Ecto neural progenitor cell (in vitro differentiated cells): ENCODE measurements around the gene TRIM59.
"Not testable (repeated sequence)": the region's sequence is repeated elsewhere in the genome, so short reads cannot be mapped to it uniquely, and the experiment has no call there.

Experiments
- DNase-seq: peaks from one replicate; pipeline ENCODE4 v3.0.0-alpha.2; 2018; ENCODE audit warnings: low spot score

The TRIM59 gene

GRCh38 chr3:160455846-160456245 is 6.3 kb upstream of the TRIM59 start:
- DNase-seq = no peak

GRCh38 chr3:160454995-160455394 is 5.4 kb upstream of the TRIM59 start:
- DNase-seq = no peak

DNA sequence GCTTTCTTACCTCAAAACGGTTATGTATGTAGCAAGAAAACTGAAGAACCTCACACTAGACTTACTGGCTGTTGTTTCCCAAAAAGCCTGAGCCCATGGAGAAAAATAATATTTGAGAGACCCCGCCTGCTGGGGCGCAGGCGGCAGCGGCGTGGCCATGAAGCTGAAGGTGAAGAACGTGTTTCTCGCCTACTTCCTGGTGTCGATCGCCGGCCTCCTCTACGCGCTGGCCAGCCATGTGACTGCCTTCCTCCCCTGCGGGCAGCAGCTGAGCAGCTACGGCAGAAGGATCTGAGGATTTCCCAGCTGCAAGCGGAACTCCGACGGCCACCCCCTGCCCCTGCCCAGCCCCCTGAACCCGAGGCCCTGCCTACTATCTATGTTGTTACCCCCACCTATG is 2.7 kb upstream of the TRIM59 start:
- not testable (repeated sequence) for DNase-seq

- DNase-seq = no peak
These were observed 2.0 kb upstream of the TRIM59 start for GRCh38 chr3:160451602-160452001.

- no peak for DNase-seq
These were observed 1.3 kb upstream of the TRIM59 start for GRCh38 chr3:160450846-160451245.

GRCh38 chr3:160448845-160449635 is 546 bp downstream of the TRIM59 start:
- no peak for DNase-seq

DNA sequence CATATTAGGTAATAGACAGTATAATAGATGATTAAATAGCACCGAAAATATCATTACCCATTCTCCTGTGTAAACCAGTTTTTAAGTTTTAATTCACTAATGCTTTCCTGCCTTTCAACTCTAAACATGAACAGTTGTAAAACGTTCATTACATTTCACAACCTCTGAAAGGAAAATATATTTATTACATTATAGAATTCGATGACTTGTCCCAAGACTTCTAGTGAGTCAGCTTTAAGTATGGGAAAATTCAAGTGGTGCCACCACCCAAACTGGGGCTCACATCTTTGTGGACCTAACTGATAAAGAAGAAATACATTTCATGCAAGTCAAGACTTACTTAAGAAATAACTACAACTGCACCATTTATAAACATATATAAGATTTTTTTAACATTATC is 2.0 kb downstream of the TRIM59 start:
- no peak for DNase-seq

DNA sequence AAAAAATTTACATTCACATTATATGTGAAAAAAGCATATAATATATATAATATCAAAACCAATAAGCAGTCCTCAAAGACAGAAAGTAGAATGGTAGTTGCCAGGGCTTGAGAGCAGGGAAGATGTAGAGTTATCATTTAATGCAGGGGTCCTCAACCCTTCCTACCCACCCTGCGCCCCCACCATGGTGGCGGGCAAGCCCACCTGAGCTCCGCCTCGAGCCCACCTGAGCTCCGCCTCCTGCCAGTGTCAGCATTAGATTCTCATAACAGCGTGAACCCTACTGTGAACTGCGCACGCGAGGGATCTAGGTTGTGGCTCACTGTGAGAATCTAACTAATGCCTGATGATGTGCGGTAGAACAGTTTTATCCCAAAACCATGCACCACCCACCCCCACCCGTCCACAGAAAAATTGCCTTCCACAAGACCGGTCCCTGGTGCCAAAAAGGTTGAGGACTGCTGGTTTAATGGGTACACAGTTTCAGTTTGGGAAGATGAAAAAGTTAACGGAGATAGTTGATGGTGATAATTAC is 3.0 kb downstream of the TRIM59 start:
- no peak for DNase-seq

- DNase-seq = no peak
These were observed 3.7 kb downstream of the TRIM59 start for GRCh38 chr3:160445854-160446253.

DNA sequence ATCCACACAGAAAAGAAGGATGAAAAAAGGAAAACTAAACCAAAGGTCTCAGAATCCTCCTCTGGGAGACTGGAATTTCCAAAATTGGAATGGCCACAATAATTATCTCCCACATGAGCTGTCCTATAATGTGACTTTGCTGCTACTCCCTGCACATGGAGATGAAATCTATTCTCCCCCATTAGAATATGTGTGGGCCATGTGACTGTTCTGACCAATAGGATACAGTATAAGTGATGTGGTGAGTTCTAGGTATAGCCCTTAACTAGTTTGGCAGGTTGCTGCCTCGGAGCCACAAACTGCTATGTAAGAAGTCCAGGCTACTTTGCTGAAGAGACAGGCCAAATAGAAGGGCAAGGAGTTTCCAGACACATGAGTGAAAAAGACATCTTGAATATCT is 5.2 kb downstream of the TRIM59 start:
- DNase-seq = no peak

DNA sequence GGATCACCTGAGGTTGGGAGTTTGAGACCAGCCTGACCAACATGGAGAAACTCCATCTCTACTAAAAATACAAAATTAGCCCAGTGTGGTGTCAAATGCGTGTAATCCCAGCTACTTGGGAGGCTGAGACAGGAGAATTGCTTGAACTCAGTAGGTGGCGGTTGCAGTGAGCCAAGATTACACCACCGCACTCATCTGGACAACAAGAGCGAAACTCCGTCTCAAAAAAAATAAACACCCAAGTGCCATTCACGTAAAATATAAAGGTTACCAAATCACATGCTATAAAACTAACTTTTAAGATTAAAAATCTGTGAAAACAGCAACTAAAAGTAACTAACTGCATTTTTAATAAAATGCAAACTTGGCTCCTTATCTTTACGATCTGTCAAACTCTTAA is 8.9 kb downstream of the TRIM59 start:
- no peak for DNase-seq

- no peak for DNase-seq
These were observed 12.5 kb downstream of the TRIM59 start for GRCh38 chr3:160437083-160437455.

- no peak for DNase-seq
These were observed 13.8 kb downstream of the TRIM59 start for GRCh38 chr3:160435747-160436146.

DNA sequence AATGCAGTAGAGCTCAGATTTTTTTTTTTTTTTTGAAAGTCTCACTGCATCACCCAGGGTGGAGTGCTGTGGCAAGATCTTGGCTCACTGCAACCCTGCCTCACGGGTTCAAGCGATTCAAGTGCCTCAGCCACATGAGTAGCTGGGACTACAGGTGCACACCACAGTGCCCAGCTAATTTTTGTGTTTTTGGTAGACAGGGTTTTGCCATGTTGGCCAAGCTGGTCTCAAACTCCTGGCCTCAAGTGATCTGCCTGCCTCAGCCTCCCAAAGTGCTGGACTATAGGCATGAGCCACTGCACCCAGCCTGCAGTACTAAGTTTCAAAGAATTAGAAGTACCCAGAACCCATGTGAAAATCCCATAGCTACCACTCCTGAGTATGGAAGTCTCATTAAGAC is 14.5 kb downstream of the TRIM59 start:
- no peak for DNase-seq

GRCh38 chr3:160434071-160434470 is 15.5 kb downstream of the TRIM59 start:
- DNase-seq = no peak

- DNase-seq = no peak
These were observed 21.7 kb downstream of the TRIM59 start for GRCh38 chr3:160427832-160428424.

DNA sequence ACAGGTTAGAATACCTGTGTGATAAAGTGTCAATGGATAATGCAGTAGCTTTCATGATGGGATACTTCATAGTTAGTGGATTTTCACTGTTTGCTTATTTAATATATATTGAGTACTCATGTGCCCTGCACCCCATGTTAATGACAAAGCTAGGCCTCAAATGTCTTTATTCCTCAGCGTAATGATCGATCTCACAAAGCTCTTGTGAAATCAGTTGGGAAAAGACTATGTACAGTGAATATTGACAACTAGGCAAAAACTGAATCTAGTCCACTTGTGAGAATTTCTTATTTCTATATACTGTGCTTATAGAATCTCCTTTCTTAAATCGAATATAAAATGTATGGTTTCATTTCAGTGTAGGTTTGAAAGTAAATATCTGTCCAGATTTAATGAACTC is 32.3 kb downstream of the TRIM59 start:
- no peak for DNase-seq

DNA sequence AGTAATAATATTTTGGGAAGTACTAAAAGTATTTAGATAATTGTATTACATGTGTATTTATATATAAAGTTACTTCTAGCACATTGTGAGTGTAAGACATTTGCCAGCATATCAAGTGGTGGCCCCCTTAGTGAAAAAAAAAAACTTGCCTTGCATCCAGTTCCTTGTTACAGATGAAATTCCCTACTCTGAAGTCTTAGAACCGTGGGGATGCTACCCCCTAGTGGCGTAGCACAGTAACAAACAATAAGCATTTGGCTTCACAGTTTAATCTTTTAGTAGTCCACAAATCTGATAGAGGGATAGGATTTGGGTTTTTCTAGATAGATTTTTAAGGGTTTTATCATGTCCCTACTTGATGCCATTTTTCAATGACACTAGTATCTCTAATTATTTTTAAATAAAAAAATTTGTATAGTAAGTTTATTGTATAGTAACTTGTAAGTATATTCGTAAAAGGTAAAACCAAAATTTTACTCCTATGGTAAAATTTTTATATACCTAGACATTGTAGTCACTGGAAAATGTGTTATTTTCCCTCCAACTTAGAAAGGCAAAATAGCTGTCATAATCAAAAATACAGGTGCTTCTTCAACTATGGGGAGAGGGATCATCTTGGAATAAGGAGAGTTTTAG is 35.9 kb downstream of the TRIM59 start:
- peak; percentile 66 for DNase-seq

DNA sequence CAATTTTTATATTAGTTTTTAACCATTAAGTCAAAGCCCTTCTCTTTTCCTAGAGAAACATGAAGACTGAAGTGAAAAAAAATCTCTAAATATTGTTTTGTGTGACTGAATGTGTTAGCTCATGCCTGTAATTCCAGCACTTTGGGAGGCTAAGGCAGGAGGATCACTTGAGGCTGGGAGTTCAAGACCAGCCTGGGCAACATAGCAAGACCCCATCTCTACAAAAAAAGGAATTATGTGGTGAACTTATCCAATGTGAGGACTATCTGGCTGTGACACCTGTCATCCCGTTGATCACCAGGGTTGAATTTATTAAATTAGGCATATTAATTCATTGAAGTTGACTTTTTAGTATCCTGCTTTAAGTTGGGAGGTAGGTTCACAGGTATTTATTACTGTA is 37.1 kb downstream of the TRIM59 start:
- no peak for DNase-seq

DNA sequence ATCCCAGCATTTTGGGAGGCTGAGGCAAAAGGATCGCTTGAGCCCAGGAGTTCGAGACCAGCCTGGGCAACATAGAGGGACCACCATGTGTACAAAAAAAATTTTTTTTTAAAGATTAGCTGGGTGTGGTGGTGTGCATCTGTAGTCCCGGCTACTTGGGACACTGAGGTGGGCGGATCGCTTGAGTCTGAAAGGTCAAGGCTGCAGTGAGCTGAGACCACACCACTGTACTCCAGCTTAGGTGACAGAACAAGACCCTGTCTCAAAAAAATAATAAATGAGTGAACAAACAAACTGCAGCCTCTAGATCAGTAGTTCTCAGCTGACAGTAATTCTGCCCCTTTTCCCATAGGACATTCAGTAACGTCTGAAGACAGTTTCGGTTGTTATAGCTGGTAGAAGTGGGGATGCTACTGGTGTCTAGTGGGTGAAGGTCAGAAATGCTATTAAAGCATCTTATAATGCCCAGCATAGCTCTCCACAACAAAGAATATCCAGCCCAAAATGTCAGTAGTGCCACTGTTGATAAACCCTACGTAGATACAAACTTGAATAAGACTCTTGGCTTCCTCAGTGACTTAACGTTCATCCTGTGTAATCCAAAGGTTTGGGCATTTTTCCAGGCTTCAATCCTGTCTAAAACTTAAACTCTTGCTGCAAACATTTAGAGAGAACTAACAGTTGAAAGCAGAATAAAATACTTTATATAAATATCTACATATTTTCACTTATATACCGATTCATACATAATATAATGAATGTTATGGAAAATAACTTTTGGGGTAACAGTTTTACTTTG is 39.6 kb downstream of the TRIM59 start:
- DNase-seq = no peak

DNA sequence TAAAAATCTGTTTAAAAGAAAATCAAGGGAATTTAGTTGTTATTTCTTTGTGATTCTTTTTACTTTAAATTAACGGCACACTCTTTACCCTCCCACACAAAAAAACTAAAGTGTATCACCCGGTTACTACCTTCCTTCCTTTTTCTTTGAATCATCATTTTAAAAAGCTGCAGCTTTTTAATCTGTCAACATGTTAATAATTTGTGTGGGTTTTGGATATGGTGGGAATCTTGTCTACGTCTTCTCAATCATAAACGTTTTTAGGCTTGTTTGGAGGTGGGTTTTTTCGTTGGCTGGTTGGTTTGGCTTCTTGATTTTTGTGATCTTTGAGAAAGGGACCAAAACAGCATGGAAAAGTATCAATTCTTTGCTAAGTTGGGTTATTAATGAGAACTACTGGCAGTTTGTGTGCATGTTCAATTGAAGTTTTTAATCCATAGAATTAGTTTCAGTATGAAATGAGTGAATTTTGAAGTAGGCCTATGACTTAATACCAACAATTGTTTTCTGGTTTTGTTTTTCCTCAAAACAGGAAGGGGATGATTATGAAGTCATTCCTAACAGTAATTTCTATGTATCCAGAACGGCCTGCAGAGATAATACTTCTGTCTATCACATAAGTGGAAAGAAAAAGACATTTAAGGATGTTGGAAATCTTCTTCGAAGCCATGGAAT is 45.7 kb downstream of the TRIM59 start:
- no peak for DNase-seq

GRCh38 chr3:160403028-160403545 is 46.5 kb downstream of the TRIM59 start:
- no peak for DNase-seq
